Renal pelvis (tissue), 4 donors: ENCODE data around the gene SDCBP2. TPM values are rescaled to one million over a fixed set of nuclear protein-coding genes. Genes with fewer than 3 reads are reported as not detected.

Experiments used
- DNase-seq: peaks from one replicate; pipeline ENCODE4 v3.0.0-alpha.2; 2013
- polyA plus RNA-seq, 3 donors: library from polyadenylated mRNA; unstranded; fragments of 120-200 nt; gene quantifications; one replicate each; pipeline ENCODE4 v1.2.1, GENCODE V29; 2013; ENCODE audit not compliant: insufficient read length in 3 of 3

Gene SDCBP2
- polyA plus RNA-seq, 3 donors: 2.5 to 3.5 (median 3.4) TPM

DNA sequence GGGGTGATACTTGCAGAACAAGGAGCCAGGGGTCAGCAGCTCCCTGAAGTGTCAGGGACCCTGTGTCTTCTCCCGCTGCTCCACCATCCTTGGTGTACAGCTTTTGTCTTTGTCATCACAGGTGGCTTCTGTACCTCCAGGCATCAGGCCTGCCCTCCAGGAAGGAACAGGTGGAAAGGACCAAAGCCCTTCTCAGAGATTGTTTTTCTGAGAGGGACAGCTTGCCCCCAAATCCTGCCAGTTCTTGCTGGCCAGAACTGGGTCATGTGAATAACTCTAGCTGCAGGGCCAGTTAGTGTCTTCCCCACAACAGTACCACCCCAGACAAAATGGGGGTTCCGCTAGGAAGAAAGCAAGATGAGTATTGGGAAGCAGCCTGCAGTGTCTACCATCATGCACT is 31.5 kb downstream of the SDCBP2 start:
- no peak for DNase-seq

DNA sequence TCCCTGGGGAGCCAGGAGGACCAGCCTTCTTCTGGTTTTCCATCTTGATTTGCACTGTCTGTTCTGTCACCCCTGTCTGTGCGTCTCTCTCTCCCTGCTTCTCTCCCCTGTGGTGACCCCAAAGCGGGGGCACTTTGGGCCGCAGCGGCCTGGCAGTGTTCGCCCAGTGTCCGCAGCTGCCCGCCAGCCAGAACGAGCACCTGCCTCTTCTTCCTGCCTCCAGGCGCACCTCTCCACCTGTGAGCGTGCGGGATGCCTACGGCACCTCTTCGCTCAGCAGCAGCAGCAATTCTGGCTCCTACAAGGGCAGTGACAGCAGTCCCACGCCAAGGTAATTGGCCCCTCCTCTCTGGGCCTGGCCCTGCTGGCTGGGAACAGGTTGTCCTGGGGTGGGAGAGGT is 32.0 kb downstream of the SDCBP2 start:
- DNase-seq: no peak

DNA sequence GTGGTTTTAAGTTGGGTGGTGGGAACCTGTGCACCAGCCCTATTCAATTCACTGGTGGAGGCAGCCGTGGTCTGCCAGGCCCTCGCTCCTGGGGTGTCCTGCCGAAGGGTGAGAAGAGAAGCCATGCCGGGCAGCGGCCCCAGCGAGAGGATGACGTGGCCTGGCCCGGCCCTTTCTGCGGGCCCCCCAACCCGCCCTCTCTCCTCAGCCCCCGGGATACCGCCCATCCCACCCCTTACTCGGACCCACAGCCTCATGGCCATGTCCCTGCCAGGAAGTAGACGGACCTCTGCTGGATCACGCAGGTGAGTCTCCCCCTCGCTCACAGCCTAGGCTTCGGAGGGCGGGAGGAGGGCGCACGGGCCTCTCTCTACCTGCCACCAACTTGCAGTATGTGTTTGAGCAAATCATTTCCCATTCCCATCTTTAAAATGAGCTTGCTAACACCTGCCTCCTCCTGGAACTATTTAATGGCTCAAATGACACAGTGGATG is 32.8 kb downstream of the SDCBP2 start:
- DNase-seq: no peak

DNA sequence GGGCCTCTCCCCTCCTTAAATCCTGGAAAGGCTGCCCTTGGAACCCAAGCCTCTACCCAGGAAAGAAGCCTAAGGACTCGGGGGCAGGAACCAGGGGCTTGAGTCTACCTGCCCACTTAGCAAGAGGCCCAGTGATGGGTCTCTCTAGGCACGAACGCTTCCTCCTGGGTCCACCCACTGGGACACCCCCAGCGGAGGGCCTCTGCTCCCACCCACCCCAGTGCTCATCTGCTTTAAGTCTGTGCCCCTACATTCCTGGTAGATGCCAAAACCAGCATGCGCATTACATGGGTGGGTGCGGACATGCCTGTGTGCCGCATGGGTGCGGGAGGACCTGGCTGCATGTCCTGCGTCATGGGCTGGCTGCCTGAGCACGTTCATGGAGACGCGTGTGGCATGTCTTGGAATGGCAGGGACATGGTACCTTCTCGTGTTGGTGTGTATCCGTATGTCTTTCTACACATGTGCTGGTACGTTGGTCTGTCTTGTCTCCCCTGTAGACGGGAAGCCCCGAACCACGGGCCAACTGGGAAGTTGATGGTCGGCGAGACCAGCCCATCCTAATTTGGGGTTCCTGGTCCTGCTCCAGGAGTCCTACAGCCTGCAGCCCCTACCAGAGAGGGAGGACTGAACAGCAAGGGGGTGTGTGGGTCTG is 33.5 kb downstream of the SDCBP2 start:
- no peak for DNase-seq

DNA sequence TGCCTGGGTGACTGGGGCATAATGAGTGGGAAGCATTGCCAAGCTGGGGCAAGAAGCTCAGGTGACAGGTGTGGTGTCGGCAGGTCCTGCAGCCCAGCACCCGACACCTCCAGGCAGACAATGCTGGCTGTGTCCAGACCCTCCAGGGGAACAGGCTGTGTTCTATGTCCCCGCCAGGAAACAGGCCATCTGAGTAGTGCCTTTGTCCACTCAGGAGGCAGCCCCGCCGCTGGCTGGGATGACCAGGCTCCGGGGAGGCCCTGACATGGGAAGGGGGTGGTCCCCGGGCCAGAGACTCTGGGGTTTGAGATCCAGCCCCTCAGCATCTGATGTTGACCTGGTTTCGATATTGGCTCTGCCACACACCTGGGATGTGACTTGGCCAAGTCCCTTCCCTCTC is 34.4 kb downstream of the SDCBP2 start:
- no peak for DNase-seq

DNA sequence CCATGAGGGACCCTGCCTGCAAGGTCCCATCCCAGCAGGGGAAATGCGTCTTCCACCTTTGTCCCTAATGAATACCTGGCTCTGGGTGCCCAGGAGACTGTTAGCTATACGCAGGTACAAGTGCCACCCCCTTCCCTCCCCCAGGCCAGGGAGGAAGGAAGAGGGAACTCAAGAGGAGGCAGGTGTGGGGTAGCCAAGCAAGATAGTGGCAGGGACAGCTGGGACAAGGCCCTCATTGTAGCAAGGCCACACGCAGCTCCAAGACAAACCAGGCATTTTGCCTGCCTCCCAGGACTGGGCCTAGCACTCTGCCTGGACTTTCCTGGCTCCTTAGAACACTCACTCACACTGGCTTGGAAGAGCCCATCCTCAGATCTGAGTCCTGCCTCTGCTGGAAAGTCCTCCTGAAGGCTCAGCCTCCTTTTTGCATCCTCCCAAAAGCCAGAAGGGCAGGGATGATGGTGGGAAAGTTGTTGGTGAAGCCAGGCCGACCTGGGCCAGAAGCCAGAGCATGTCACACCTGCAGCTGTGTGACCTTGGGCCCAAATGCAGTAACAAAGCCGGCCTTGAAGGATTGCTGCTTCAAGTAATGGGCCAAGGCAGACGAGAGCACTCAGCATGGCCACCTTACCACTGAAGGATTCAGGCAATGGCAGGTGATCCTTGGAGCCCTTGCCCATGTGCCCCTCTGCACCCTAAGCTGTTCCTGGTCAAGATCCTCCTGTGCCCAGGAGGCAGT is 35.1 kb downstream of the SDCBP2 start:
- no peak for DNase-seq

DNA sequence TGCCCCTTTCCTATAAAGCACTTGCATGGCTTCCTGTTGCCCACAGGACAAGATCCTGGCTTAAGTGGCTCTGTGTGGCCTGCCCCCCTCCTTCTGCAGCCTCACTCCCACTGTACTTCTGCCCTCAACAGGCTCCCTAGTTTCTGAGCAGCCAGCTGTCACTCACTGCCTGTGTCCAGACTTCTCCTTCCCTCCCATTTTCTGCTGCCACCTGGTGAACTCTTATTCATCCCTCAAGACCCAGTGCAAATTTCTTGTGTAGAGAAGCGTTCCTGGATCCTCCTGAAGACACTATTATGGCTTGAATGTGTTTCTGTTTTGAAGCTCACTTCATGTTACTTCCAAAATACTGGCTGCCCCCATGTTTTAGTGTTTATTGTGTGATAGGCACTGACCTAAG is 36.3 kb downstream of the SDCBP2 start:
- DNase-seq: no peak

DNA sequence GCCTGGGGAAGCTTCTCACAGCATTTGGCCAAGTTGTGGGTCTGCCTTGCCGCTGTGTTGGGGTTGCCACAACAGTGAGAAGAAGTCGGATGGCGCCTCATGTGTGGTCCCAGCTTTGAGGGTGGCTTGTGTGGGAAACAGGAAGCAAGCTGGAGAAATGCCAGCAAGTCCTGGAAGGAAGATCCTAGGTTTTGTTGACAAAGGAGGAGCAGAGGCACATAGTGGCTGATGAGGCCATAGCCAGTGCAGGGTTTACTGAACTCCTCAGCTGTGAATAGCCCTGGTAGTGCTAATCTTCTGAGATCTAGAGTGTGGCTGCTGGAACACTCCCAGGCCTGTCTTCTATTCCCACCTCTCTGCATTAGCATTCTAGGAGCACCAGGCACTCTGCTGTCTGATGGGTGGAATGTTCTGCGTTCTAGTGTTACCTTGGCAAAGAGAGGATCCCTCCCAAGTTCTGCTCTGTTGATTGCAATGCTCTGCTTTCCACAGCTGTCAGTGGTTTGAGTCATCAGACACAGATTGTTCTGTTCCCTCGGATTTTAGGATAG is 37.7 kb downstream of the SDCBP2 start:
- DNase-seq: no peak

DNA sequence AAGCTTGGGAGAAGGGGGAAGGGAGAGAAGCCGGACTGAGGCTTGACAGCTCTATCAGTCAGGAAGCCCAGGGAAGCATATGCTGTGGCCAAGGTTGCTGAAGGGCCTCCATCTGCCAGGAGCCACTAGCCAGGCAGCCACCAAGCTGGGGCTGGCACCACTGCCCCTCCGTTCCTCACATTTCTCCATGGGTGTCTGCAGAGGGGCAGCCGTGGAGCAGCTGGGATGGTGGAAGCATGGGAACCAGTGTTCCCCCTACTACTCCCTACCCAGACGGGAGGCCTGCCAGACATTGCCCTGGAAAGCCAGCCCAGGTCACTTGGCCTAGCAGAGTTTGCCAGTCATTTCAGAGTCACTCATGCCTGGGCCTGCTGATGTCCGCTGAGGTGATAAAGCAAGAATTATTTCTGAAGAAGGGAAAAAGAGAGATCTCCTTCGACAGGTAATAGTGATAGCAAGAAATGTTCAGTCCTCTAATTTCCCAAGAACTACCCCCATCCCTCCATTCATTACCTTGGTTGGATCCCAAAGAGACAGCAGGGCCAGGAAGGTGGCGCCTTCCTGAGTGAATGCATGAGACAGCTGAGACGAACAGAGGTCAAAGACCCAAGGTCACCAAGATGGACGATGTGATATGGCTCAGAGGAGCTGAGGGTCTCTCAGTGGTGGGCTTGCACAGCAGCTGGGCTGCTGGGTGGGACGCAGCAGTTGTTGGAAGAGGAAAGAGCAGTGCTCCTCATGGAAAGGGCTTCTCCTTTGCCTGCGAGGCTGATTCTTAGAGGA is 41.0 kb downstream of the SDCBP2 start:
- no peak for DNase-seq

DNA sequence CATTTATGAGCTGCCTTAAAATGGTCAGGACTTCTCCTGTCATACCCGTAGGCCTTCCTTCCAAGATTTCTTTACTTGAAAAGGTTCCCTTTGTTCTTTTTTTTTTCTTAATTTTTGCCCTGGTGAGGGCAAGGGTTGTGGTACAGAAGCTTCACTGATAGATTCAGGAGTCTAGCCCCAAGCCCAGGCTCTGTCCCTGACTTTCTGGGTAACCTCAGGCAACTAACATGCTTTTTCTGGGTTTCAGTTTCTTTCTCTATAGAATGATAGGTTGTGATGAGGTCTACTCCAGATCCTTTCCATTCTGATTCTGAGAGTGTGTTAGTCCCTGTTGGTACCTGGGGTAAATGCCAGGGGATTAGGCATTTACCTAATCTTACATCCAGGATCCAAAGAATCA is 41.6 kb downstream of the SDCBP2 start:
- DNase-seq: no peak

DNA sequence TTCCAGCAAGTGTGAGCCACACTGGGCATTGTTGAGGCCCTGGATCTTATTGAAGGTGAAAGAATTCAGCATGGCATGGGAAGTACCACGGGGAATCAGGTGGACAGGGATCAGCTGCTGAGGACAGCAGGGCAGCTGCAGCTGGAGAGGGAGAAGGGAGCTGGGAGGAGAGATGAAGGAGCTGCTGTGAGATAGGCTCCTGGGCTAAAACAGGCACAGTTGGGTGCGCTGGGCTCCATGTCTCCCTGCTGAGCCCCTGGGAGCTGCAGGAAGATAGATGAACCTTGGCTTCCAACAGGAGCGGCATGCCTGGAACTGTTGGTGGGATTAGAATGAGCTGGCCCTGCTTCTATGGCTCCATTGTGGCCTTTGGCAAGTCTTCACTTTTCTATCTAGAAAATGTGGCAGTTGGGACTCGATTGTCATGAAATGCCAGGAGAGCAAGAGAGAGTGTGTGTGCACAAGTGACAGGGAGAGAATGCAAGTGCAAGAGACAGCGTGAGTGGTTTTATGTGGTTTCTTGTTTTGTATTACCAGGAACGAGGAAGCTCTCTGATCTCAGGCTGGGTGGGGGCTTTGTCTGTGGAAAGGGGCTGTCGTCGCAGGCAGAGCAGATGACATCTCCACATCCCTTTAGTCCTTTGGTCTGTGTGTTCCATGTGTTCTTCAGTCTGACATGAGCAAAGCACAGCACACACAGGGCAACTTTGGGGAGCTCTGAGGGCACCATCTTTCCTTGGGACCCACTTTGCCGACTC is 42.5 kb downstream of the SDCBP2 start:
- DNase-seq: no peak

DNA sequence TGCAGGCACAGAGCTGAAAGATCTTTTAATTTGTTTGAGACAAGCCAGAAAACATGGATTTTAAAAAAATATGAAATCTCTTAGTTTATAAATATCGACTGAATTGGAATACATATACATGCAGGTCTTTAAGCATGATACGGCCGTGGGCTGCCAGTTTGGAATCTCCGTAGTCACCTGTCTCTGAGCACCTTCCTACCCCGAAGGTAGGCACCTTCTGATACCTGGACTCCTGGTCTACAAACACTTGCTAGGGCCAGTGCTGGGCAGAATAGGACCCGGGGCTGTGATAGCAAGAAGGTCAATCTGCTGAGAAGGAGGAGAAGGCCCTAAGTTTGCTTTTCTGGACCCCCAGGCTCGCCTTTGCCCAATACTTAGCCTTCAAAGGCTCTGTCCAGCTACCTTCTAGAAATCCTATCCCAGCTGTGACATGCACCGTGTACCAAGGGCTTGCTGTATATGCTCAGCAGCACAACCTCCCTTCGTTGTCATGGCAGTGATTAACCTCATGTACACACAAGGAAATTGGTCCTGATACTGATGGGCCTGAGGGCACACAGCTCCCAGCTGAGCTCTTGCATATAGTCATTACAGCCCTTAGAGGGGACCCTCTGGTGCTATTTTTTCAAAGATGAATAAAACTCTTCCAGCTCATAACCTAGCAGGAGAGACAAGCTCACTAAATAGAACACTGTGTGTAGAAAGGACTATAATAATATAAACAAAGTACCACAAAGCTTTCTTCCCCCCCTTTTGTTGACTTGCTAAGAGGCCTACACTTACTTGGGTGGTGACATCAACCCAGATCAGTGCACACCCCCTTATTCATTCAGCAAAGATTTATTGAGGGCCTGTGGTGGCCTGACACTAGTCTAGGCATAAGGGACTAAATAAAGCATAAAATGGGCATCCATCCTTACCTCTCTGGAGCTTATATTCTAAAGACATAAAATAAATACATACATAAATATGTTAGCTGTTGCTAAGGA is 45.1 kb downstream of the SDCBP2 start:
- peak; percentile 24 for DNase-seq

DNA sequence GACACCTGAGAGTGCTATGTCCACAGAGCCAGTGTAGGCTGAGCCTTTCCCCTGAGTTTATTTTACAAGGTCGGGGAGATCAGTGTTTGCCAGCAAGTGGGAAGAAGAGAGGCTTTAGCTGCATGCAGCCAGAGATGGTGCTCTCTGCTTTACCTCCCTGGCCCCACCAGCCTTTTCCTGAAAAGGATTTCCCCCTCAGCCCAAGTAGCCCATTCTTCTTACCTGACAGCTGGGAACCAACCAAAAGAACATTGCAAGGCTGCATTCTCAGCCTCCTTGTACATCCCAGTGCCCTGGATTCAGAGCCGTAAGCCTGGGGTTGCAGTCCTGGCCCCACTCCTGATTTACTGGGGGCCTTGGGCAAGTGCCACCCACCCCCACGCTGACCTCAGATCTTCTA is 46.0 kb downstream of the SDCBP2 start:
- no peak for DNase-seq

DNA sequence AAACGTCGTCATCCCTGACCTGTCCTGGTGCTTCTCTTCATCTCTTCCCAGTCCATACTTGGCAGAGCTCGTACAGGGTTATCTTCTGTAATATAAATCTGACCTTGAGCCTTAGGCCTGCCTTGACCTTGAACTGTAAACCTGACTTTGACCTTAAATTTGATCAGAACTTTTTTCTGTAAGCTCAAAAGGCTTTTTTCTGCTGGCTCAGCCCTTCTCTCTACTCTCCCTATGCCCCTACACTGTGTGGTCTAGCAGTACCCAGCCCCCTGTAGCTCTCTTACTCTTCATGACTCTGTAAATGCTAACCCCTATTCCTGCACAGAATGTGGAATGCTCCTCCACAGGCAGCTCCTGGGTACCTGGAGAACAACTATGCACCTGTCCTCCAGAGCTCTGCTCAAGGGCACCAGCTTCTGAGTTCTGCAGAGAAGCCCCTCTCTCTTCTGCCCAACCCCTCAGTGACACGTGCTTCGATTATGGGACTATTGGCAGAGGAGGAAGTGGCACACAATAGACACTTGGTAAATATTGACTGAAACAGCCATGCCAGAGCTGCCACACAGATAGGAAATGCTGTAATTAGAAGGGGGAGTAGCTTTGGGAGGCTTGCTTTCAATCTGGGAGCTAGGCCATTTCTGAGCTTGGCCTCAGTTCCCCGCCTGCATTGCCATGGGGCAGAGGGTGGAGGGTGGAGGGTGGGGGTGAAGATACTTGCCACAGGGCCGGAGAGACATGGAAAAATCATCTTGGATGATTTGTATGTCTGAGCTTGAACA is 47.5 kb downstream of the SDCBP2 start:
- no peak for DNase-seq

DNA sequence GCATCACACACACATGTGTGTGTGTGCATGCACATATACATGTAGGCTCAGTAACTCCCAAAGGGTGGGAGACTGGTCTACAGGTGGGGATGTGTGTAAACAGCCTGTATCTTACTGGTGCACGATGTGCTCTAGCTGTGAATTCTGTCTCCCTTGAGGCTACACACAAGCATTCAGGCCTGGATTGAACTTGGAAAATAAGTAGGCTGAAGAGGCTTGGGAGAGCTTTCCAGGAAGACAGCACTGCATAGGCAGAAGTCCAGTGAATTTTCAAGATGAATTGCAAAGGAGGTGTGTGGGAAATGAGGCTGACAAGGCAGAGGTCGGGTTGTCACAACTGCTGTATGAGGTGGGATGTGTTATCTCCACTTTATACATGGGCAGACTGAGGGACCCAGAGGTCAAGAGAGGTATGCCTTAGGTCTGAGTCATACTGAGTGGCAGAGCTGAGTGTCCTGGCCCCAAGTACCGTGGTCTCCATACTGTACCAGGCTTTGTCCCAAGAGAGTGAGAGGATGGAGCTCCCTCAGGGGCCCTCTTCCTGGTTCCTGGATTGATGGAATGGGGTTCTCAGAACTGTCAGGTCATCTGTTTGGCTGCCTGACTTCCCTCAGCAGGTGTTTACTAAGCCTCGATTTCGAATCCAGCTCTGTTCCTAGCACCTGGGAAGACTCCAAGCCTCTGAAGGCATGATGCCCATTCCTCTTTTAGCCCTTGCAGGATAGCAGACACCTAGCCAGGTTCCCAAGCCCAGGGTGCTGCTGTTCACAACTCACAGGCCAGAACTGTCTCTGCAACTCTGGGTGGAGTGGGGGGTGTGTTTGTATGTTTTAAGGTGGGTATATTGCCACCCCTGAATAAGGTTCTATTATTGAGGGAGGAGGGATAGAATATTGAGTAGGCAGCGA is 48.5 kb downstream of the SDCBP2 start:
- DNase-seq: no peak

DNA sequence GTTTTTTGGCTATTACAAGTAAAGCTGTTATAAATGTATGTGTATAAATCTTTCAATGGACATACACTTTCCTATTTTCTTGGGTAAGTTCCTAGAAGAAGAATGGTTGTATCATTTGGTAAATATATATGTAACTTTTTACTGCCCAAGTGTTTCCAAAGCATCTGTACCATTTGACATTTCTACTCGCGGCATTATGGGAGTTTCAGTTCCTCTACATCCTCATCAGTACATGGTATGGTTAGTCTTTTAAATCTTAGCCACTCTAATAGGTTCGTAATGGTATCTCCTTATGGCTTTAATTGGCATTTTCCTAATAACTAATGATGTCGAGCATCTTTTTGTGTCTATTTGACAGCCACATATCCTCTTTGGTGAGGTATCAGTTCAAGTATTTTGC is 49.9 kb downstream of the SDCBP2 start:
- DNase-seq: no peak

DNA sequence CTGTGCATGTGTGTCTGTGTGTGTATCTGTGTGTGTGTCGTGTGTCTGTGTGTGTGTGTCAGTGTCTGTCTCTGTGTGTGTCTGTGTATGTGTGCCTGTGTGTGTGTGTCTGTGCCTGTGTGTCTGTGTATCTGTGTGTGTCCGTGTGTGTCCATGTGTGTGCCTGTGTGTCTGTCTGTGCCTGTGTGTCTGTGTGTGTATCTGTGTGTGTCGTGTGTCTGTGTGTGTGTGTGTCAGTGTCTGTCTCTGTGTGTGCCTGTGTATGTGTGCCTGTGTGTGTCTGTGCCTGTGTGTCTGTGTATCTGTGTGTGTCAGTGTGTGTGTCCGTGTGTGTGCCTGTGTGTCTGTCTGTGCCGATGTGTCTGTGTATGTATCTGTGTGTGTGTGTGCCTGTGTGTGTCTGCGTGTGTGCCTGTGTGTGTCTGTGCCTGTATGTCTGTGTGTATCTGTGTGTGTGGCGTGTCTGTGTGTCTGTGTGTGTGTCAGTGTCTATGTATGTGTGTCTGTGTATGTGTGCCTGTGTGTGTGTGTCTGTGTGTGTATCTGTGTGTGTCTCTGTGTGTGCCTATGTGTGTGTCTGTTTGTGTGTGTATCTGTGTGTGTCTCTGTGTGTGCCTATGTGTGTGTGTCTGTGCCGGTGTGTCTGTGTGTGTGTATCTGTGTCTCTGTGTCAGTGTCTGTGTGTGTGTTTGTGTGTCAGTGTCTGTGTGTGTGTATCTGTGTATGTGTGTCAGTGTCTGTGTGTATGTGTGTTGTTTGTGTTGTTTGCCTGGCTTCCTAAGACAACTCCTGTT is 51.2 kb downstream of the SDCBP2 start:
- no peak for DNase-seq

DNA sequence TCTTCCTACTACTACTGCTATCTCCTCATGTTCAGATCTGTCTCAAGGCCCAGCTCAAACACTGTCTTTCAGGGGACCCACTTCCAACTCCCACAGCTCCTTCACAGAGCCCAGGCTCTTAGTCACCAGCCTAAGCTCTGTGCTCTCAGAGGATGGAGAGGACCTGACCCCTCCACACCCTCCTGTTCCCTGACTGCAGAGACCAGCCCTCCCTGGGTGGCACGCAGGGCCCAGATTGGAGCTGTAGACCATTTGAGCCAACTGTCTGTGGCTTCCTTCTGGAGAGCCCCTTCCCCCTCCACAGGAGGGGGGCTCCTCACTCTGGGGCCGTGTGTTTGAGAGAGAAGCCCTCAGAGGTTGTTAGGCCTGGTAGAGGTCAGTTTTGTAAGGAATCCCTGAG is 53.0 kb downstream of the SDCBP2 start:
- DNase-seq: no peak
